RKO (cell line): ENCODE data around the gene SPDEF.

Experiments
- DNase-seq: peaks from one replicate; pipeline ENCODE4 v3.0.0-alpha.2; 2016; ENCODE audit warnings: low spot score

SPDEF gene

DNA sequence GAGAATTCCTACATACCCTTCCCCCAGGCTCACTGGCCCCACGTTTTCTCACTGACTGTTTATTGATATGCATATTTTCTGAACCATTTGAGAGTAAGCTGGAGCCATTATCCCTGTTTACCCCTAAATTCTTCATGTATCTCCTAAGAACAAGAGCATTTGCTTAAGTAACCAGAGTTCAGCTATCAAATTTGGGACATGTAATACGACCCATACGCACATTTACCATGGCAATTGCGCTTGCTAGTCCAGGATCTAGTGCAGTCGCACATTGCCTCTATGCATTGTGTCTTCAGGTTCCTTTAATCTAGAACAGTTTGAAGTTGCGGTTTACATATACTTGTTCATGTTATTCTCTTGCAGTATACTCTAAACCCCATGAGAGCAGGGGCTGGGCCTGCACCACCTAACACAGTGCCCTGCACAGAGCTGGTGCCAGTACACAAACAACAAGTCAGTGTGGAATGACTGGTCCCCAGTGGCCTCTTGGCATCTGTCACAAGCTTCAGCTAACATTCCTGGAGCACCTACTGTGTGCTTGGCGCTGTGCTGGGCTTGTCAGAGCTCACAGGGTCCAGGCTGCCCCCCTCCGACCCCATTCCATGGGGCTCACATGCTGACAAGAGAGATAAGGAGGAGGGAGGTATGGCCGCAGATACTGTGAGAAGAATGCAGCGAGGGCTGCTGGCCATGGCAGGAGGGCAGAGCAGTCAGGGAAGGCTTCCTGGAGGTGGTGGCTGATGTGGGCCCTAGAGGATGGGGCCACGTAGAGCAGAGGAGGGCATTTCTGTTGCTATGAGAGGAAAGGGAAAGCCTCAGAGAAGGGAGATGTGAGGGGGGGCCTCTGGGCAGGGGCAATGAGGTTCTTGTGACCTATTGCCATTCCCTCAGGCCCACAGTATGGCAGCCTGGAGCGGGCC, 28.1 kb downstream of the SPDEF start:
- DNase-seq = no peak

DNA sequence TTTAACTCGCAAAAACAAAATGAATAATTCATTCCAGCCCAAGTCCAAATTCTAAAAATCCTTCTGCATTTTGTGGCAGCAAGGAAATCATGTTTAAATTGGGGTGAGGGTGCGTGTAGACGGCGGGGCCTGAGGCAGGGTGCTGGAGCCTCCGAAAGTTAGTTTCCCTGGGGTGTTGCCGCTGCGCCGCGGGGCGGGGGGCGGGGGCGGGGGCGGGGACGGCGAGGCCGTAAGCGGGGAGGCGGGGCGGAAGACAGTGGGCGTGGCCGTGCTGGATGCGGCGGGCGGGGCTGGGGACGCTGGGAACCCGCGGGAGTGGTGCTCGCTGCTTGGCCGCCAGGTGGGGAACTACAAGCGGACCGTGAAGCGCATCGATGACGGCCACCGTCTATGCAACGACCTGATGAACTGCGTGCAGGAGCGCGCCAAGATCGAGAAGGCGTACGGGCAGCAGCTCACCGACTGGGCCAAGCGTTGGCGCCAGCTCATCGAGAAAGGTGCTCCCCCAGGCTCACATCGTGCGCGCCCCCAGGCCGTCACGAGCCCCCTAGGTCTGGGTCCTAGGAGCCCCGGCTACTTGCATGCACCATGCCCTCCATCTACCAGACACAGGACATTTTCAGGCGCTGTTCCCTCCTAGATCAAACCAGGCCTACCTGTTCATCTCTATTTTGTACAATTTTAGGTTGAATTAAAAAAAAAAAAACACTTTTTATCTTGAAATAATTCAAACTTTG, 29.0 kb downstream of the SPDEF start:
- DNase-seq = peak; percentile 93

DNA sequence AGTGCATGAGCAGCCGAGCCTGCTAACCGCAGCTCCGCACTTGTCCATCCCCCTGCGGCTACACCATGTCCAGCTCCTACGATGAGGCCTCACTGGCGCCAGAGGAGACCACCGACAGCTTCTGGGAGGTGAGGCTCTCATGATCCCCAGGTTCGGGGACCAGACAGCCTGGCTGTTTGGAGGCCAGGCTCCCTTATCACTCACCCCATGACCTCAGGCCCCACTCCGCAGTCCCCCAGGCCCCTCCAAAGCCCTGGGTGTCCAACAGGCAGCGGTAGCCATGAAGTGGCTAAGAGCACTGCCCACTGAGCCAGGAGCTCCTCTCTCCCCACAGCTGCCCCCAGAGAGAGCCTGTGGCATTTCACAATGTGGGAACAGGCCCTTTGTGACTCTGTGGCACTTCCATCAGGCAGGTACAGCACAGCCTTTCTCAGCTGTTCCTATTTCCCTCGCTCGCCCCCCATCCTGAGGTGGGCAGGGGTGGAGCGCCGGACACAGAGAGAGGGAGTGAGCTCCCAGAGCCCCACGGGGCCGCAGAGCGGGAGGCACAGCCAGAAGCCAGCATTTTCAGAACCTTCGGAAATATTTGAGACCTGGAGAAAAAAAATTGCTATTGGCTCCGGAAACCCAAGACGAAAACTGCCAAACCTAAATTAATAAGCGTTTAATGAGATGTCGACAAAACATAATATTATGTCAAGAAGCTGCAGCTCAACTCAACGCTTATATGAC, 29.7 kb downstream of the SPDEF start:
- no peak for DNase-seq

DNA sequence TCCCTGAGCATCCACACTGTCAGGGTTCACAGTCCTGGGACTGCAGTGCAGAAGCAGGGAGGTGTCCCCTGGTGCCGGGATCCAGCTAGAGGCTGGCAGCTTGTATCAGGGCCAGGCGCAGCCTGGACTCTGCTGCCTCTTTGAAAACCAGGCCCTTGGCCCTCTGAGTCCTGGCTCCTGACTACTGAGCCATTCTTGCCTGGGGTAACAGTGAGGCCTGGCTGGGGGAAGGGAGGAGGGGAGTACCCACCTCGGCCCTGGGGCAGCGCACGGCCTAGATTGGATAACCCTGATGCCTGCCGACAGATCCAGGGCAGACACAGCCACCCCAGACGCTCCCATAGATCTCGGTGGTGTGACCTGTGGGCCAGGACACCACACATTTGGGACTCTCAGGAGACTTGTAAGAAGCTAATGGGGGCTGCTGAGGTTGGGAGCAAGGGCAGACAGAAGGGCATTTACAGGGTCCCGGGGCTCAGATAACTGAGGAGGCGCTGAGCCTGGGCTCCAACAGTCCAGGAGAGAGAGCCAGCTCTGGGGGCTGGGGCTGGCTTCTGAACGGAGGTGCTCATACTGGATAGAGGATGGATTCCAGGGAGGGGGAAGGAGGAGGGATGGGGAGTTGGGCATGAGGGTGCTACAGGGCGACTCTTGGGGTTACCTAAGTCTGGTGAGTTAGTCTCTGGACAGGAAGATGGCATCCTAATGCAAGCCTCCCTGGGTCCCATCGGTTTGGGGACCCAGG, 30.5 kb downstream of the SPDEF start:
- no peak for DNase-seq

DNA sequence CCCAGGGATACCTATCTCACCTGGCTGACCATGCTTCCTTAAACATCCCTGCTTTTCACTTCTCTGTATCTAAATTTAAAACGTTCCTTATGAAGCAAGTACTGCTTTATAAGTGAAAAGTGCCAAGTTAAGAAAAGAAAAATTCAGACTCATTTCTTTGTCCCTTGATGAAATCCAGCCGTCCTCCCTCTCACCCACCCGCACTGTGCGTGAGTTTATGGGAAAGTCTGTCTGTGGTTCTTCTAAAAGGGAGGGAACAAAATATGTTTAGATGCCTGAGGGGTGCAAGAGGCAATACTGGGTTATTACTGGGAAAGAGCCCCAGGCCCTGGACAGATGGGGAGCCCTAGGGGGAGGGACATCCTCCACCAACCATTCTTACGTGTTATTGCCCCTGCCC, 31.2 kb downstream of the SPDEF start:
- DNase-seq = no peak

DNA sequence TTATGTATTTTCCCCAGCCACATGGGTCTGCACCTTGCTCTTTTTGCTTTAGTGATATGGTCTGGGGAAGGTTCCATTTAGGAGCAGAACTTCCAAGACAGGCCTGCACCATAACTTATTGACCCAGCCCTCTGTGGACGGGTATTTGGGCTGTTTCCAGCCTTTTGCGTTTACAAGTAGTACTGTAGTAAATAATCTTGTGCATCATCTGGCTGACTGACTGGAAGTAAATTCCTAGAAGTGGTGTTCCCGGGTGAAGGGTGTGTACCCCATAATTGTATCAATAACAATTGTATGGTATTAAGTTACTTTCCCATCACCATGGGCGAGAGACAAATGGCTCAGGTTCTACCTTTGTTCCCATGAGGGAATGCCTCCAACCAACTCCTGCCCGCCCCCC, 31.6 kb downstream of the SPDEF start:
- DNase-seq = no peak

GRCh38 chr6:34523441-34524206, 32.5 kb downstream of the SPDEF start:
- no peak for DNase-seq

- no peak for DNase-seq
Observed at GRCh38 chr6:34522761-34523160, 33.4 kb downstream of the SPDEF start.

GRCh38 chr6:34521463-34522285, 34.5 kb downstream of the SPDEF start:
- no peak for DNase-seq

GRCh38 chr6:34520645-34521462, 35.3 kb downstream of the SPDEF start:
- no peak for DNase-seq

- no peak for DNase-seq
Observed at GRCh38 chr6:34519971-34520644, 36.0 kb downstream of the SPDEF start.

GRCh38 chr6:34518669-34519365, 37.3 kb downstream of the SPDEF start:
- no peak for DNase-seq

GRCh38 chr6:34517966-34518365, 38.2 kb downstream of the SPDEF start:
- DNase-seq = no peak

DNA sequence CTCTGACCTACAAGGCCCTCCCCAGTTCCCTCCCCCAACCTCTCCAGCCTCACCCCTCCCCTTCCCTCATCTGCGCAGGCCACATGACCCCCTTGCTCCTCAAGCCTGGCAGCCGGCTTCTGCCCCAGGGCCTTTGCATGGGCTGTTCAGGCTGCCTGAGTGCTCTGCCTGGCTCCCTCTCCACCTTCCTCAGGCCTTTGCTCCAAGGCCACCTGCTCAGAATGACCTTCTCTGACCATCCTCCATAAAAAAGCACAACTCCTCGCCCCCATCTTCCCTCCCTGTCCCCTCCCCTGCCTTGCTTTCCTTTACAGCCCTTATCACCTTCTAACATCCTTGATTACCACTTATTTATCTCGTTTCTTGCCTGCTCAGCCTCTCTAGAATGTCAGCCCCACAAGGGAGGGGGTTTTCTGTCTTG, 38.7 kb downstream of the SPDEF start:
- no peak for DNase-seq

DNA sequence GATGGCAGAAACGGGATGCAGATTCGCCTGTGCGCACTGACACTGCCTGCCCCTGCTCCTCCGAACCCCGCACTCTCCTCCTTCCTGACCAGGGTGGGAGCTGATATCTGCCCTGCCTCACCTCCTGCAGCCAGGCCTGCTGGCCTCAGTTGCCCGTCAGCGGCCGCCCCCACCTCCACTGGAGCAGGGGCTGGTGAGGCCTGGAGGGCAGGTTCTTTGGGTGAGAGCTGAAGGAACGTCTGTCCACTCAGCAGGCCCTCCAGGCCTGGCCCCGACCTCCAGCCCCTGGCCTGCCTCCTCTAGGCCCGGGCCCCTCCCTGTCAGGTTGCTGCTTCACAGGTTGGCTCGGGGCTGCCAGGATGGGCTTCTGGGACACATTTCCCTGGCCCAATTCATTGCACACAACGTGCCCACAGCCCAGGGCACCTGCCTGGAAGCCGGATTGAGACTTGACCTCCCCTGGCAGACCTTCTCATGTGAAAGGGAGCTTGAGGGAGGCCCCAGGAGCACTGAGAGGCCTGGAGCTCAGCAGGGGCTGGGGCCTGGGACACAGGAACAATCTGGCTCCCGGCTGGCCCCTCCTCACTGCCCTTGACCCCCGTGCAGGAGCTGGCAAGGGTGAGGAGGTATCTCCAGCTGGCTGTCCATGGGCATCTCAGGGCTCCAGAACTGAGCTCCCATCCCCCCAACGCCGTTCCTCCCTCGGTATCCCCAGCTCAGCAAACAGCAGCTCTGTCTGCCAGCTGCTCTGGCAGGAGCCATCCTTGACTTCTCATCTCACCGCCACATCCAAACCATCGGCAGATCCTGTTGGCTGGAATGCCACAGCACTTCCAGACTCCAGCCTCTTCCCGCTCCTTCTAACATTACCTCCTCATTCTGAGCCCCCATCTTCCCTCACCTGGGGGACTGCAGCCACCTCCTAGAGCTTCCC, 39.5 kb downstream of the SPDEF start:
- no peak for DNase-seq

DNA sequence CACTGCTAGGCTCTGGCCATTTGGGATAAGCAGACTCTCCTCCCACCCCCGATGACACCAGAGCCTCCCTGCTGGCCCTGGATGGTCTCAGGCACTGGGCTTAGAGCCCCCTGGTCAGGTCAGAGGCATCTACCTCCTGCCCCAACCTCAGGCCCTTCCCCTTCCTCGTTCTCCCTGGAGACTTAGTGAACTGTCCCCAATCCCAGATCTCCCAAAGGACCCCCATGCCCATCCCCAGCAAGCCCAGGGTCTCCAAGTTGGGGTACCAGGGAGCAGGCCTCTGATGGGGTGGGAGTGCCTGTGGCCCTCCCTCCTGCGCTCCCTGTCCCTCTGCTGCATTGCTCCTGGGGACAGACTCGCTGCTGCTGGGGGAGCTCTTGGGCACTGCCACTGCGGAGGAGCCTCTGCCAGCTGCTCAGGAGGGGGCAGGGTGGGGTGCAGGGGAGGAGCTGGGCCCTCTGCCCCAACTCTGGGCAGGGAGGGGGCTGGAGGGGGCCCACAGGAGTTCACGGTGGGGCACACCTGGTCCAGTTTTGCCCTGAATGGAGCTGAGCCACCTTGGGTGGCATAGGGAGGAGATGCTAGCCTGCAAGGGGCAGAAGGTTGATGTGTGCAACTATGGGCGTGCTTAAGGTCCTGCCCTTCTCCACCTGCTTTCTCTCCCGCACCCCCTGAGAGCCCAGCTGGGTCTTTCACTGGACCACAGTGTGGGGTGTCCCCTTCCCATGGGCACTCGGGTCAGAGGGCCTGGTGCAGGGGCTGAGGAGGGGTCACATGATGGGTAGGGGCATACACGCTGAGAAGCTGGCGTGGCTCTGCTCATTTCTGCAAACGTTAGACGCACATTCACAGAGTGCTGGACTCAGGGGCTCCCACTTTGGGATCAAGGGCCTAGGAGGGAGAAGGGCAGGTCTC, 40.4 kb downstream of the SPDEF start:
- DNase-seq = no peak
